Psoas muscle (tissue), 8 donors: Measurements from ENCODE around the gene PRDM2. TPM values are rescaled to one million over a fixed set of nuclear protein-coding genes. Genes with fewer than 3 reads are reported as not detected.

Experiments
- ATAC-seq, 4 donors: fragments of 200-7000 bp; cut with Tn5 transposase; one replicate each; pipeline ENCODE4 v1.9.1; 2020; ENCODE audit warnings: moderate library complexity in 3 of 4, mild to moderate bottlenecking in 2 of 4
- DNase-seq, 2 donors: peaks; one replicate each; pipeline ENCODE4 v3.0.0-alpha.2; 2020
- H3K27ac ChIP-seq: fragments of 200-600 bp; one replicate; pipeline ENCODE4 v1.8.0; 2022
- H3K27me3 ChIP-seq, 3 donors: fragments of 200-600 bp in 1 of 3; one replicate each; pipeline versions ENCODE4 v1.6.1 to v1.8.0; 2013 to 2022; ENCODE audit warnings: low read length in 2 of 3, mild to moderate bottlenecking in 2 of 3, moderate library complexity in 1 of 3; ENCODE audit not compliant: insufficient read depth in 3 of 3
- H3K36me3 ChIP-seq, 2 donors: fragments of 200-600 bp in 1 of 2; one replicate each; pipeline versions ENCODE4 v1.6.1 to v1.8.0; 2013 to 2022; ENCODE audit warnings: low read depth in 1 of 2, mild to moderate bottlenecking in 1 of 2, moderate library complexity in 1 of 2; ENCODE audit not compliant: insufficient read depth in 1 of 2
- H3K4me1 ChIP-seq: fragments of 200-600 bp; one replicate; pipeline ENCODE4 v1.8.0; 2022
- H3K4me3 ChIP-seq: fragments of 200-600 bp; one replicate; pipeline ENCODE4 v1.8.0; 2022; ENCODE audit warnings: mild to moderate bottlenecking
- H3K9me3 ChIP-seq: fragments of 200-600 bp; one replicate; pipeline ENCODE4 v1.8.0; 2022
- WGBS, 3 donors: extraction: QIAGEN DNeasy Blood & Tissue Kit; methylation state at CpG; one replicate each; pipeline versions ENCODE4 v1.1.6 to v1.1.7; 2013; 5-methylcytosine and 5-hydroxymethylcytosine counted together
- intact Hi-C, 2 donors: fragments of 100-400 bp; cut with DNase I; formaldehyde crosslinking; loops; one replicate each; pipeline versions ENCODE4 v1.11.0 to v1.14.2; 2022
- polyA plus RNA-seq, 3 donors: library from polyadenylated mRNA; stranded (reverse); fragments of 200-250 nt; gene quantifications; one replicate each; pipeline ENCODE4 v1.2.3, GENCODE V29; 2013
- total RNA-seq, 4 donors: library from RNA; stranded (reverse); fragmentation: NEBNext Ultra II Directional in 2 of 4; extraction: Animal tissue kit (Norgen Biotek cat#: 25700) in 2 of 4; gene quantifications; one replicate each; pipeline versions ENCODE4 v1.2.1 to v1.2.4, GENCODE V29; 2021 to 2023
- TF ChIP-seq, protein P1 (sequence below): fragments of 200-600 bp; IDR thresholded peaks from one replicate; pipeline ENCODE4 v1.8.0; 2022; ENCODE audit warnings: antibody characterized with exemption
- donor health status: healthy with polysubstance abuse.
- donor health status: DM: no; HTN: no; CAD: no; lungs with moderate emphysema.
- donor health status: Bipolar disorder and iron deficiency.
- donor health status: healthy.
- donor health status: DM: yes; HTN: yes; CAD: no.
- donor health status: DM: no; HTN: no; CAD: no.
- donor health status: DM: no; HTN: no; CAD: no.
- donor health status: DM: yes; HTN: yes; CAD: no.

The PRDM2 gene
- total and polyA plus RNA-seq, 7 donors = 12.1 to 84.3 (median 44.3) TPM

- Histone ChIP-seq H3K4me1 (no peaks in the 10 kb centered on the region), H3K36me3 (no peaks in the 10 kb centered on the region), H3K27ac (no peak overlapping the region), H3K9me3 (no peaks in the 10 kb centered on the region), H3K27me3 (peaks cover 0 to 2% (median 0%) of the 10 kb centered on the region in 3 donors), H3K4me3 (no peak overlapping the region)
- DNase-seq = no peak
- TF ChIP-seq, protein P1, sequence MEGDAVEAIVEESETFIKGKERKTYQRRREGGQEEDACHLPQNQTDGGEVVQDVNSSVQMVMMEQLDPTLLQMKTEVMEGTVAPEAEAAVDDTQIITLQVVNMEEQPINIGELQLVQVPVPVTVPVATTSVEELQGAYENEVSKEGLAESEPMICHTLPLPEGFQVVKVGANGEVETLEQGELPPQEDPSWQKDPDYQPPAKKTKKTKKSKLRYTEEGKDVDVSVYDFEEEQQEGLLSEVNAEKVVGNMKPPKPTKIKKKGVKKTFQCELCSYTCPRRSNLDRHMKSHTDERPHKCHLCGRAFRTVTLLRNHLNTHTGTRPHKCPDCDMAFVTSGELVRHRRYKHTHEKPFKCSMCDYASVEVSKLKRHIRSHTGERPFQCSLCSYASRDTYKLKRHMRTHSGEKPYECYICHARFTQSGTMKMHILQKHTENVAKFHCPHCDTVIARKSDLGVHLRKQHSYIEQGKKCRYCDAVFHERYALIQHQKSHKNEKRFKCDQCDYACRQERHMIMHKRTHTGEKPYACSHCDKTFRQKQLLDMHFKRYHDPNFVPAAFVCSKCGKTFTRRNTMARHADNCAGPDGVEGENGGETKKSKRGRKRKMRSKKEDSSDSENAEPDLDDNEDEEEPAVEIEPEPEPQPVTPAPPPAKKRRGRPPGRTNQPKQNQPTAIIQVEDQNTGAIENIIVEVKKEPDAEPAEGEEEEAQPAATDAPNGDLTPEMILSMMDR = no peak
- no peak for ATAC-seq
- intact Hi-C loops = loop anchor here in 1 of 2 donors (10.0 kb wide), 1 partner anchor 135 kb away; no protein-coding TSS in a partner anchor
- WGBS, 3 donors = 73 to 80% (median 75%) methylated on average over 7 of the region's 7 CpGs
Observed at GRCh38 chr1:13830170-13830569, 130.2 kb downstream of the PRDM2 start.

- H3K36me3 ChIP-seq = no peaks in the 10 kb centered on the region
- intact Hi-C loops = loop anchor here in 1 of 2 donors (10.0 kb wide), 1 partner anchor 134 kb away; no protein-coding TSS in a partner anchor
- no peaks in the 10 kb centered on the region for H3K9me3 ChIP-seq
- H3K4me3 ChIP-seq = no peak overlapping the region
- DNase-seq = no peak
- no peak for ATAC-seq
- H3K27me3 ChIP-seq = peaks cover 0 to 2% (median 0%) of the 10 kb centered on the region in 3 donors
- no peaks in the 10 kb centered on the region for H3K4me1 ChIP-seq
- WGBS, 3 donors = 31 to 37% (median 37%) methylated on average over 6 of the region's 6 CpGs
- TF ChIP-seq, protein P1 = no peak
- H3K27ac ChIP-seq = no peak overlapping the region
Observed at GRCh38 chr1:13830616-13831280, 130.8 kb downstream of the PRDM2 start.

DNA sequence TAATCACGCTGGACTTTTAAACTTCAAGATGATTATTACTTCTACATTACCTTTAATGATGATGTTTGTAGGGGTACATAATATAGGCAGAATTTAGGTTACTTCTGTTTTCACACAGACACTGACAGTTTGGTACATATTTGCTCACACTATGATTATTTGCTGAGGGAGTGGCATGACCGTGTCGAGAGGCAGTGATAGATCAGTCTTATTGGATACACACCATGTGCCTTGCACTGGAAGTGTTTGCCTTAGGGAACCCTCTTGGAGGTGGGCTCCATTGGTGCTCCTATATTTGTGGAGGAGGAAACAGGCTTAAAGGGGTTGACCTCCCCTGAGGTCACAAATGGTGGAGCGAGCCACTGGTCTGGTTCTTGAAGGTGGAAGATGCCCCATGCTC, 132.1 kb downstream of the PRDM2 start:
- Histone ChIP-seq H3K27ac (no peak overlapping the region), H3K27me3 (peaks cover 0 to 2% (median 0%) of the 10 kb centered on the region in 3 donors), H3K4me3 (no peak overlapping the region), H3K4me1 (no peaks in the 10 kb centered on the region), H3K36me3 (no peaks in the 10 kb centered on the region), H3K9me3 (peaks cover 2% of the 10 kb centered on the region)
- 74 to 92% (median 80%) methylated on average over 4 of the region's 4 CpGs for whole genome bisulfite sequencing, 3 donors
- intact Hi-C loops = loop anchor here in 1 of 2 donors (10.0 kb wide), 1 partner anchor 133 kb away; no protein-coding TSS in a partner anchor
- DNase-seq = no peak
- ATAC-seq = no peak
- TF ChIP-seq, protein P1 = no peak

- intact Hi-C loops = loop anchor here in 1 of 2 donors (10.0 kb wide), 1 partner anchor 132 kb away; no protein-coding TSS in a partner anchor
- no peak overlapping the region for H3K4me3 ChIP-seq
- H3K4me1 ChIP-seq = no peaks in the 10 kb centered on the region
- peaks cover 2% of the 10 kb centered on the region for H3K9me3 ChIP-seq
- H3K27me3 ChIP-seq = peaks cover 0 to 2% (median 0%) of the 10 kb centered on the region in 3 donors
- DNase-seq (no peak), ATAC-seq (no peak)
- H3K27ac ChIP-seq = no peak overlapping the region
- no peaks in the 10 kb centered on the region for H3K36me3 ChIP-seq
- 69 to 84% (median 78%) methylated on average over 4 of the region's 4 CpGs for WGBS, 3 donors
- TF ChIP-seq, protein P1 = no peak
Observed at GRCh38 chr1:13832536-13832935, 132.5 kb downstream of the PRDM2 start.
